SK-N-SH (cell line): Measurements from ENCODE around the gene ASH1L.
A peak's percentile ranks its signal among the peaks of the same experiment; 100 is the strongest.

Experiments
- EP300 ChIP-seq, 2 experiments: IDR thresholded peaks; 2 replicates each; pipeline versions ENCODE4 v1.4.0 to v1.6.1; 2012; ENCODE audit warnings: borderline replicate concordance in 1 of 2, low read depth in 1 of 2, low read length in 1 of 2
- EZH2phosphoT487 ChIP-seq: fragments of 200-600 bp; sonication (generic); IDR thresholded peaks from 2 replicates; pipeline ENCODE4 v1.6.1; 2017; ENCODE audit warnings: low read depth, mixed run types, mild to moderate bottlenecking, antibody characterized with exemption, moderate library complexity, borderline replicate concordance
- JUND ChIP-seq: IDR thresholded peaks from 2 replicates; pipeline ENCODE4 v1.4.0; 2012
- POLR2AphosphoS5 ChIP-seq: IDR thresholded peaks from 2 replicates; pipeline ENCODE4 v1.6.1; 2012; ENCODE audit warnings: low read depth, low read length
- RCOR1 ChIP-seq: fragments of 150-350 bp; IDR thresholded peaks from 2 replicates; pipeline ENCODE4 v1.6.1; 2017; ENCODE audit warnings: antibody characterized with exemption, low read length
- SIN3A ChIP-seq: IDR thresholded peaks from 2 replicates; pipeline ENCODE4 v1.6.1; 2012; ENCODE audit warnings: low read depth, mild to moderate bottlenecking, low read length, moderate library complexity, borderline replicate concordance
- YY1 ChIP-seq: IDR thresholded peaks from 2 replicates; pipeline ENCODE4 v1.4.0; 2012; ENCODE audit warnings: low read depth, mild to moderate bottlenecking
- TF ChIP-seq, protein P1 (sequence below): fragments of 200-600 bp; sonication (generic); IDR thresholded peaks from 2 replicates; pipeline ENCODE4 v1.6.1; 2017; ENCODE audit warnings: antibody characterized with exemption, mild to moderate bottlenecking, moderate library complexity
- TF ChIP-seq, protein P2 (sequence below): IDR thresholded peaks from 2 replicates; pipeline ENCODE4 v1.6.1; 2012; ENCODE audit warnings: mild to moderate bottlenecking, low read depth, low read length, moderate library complexity
- TF ChIP-seq, protein P3 (sequence below): fragments of 150-350 bp; IDR thresholded peaks from 2 replicates; pipeline ENCODE4 v1.6.1; 2016; ENCODE audit warnings: mild to moderate bottlenecking, low read depth, low read length

DNA sequence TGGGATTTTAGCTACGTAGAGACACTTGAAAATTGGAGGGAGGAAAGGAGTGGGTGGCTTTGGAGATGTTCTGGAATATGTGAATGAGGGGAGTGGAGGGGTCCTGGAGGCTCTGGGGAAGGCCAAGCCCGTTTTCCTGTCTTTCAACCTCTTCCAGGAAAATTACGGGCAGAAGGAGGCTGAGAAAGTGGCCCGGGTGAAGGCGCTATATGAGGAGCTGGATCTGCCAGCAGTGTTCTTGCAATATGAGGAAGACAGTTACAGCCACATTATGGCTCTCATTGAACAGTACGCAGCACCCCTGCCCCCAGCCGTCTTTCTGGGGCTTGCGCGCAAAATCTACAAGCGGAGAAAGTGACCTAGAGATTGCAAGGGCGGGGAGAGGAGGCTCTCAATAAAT, 242.4 kb downstream of the ASH1L start:
- TF ChIP-seq JUND (no peak), EP300 (IDR thresholded peaks at IDR 0.05; ENCODE audit: borderline replicate concordance in 1 of 2, low read depth in 1 of 2, low read length in 1 of 2) (0 out of 4 replicates have a peak, but pooled peaks of 1 of the 2 experiments have one; percentile 13), POLR2AphosphoS5 (no peak), EZH2phosphoT487 (no peak), RCOR1 (no peak), SIN3A (no peak), YY1 (no peak)
- TF ChIP-seq, protein P1, sequence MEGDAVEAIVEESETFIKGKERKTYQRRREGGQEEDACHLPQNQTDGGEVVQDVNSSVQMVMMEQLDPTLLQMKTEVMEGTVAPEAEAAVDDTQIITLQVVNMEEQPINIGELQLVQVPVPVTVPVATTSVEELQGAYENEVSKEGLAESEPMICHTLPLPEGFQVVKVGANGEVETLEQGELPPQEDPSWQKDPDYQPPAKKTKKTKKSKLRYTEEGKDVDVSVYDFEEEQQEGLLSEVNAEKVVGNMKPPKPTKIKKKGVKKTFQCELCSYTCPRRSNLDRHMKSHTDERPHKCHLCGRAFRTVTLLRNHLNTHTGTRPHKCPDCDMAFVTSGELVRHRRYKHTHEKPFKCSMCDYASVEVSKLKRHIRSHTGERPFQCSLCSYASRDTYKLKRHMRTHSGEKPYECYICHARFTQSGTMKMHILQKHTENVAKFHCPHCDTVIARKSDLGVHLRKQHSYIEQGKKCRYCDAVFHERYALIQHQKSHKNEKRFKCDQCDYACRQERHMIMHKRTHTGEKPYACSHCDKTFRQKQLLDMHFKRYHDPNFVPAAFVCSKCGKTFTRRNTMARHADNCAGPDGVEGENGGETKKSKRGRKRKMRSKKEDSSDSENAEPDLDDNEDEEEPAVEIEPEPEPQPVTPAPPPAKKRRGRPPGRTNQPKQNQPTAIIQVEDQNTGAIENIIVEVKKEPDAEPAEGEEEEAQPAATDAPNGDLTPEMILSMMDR: no peak
- TF ChIP-seq, protein P2, sequence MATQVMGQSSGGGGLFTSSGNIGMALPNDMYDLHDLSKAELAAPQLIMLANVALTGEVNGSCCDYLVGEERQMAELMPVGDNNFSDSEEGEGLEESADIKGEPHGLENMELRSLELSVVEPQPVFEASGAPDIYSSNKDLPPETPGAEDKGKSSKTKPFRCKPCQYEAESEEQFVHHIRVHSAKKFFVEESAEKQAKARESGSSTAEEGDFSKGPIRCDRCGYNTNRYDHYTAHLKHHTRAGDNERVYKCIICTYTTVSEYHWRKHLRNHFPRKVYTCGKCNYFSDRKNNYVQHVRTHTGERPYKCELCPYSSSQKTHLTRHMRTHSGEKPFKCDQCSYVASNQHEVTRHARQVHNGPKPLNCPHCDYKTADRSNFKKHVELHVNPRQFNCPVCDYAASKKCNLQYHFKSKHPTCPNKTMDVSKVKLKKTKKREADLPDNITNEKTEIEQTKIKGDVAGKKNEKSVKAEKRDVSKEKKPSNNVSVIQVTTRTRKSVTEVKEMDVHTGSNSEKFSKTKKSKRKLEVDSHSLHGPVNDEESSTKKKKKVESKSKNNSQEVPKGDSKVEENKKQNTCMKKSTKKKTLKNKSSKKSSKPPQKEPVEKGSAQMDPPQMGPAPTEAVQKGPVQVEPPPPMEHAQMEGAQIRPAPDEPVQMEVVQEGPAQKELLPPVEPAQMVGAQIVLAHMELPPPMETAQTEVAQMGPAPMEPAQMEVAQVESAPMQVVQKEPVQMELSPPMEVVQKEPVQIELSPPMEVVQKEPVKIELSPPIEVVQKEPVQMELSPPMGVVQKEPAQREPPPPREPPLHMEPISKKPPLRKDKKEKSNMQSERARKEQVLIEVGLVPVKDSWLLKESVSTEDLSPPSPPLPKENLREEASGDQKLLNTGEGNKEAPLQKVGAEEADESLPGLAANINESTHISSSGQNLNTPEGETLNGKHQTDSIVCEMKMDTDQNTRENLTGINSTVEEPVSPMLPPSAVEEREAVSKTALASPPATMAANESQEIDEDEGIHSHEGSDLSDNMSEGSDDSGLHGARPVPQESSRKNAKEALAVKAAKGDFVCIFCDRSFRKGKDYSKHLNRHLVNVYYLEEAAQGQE: no peak
- TF ChIP-seq, protein P3, sequence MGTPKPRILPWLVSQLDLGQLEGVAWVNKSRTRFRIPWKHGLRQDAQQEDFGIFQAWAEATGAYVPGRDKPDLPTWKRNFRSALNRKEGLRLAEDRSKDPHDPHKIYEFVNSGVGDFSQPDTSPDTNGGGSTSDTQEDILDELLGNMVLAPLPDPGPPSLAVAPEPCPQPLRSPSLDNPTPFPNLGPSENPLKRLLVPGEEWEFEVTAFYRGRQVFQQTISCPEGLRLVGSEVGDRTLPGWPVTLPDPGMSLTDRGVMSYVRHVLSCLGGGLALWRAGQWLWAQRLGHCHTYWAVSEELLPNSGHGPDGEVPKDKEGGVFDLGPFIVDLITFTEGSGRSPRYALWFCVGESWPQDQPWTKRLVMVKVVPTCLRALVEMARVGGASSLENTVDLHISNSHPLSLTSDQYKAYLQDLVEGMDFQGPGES: no peak
